Uterus (tissue), 4 donors: Measurements from ENCODE around the gene CHD5. TPM values are rescaled to one million over a fixed set of nuclear protein-coding genes. Genes with fewer than 3 reads are reported as not detected.

Experiments used
- DNase-seq, 2 donors: peaks; one replicate each; pipeline ENCODE4 v3.0.0-alpha.2; 2019 to 2020
- H3K27ac ChIP-seq, 2 donors: fragments of 200-600 bp; sonication (generic); 1 replicate in 1 of 2; 2 replicates in 1 of 2; pipeline ENCODE4 v1.5.1; 2016 to 2018
- H3K27me3 ChIP-seq, 2 donors: fragments of 200-600 bp; sonication (generic); one replicate each; pipeline ENCODE4 v1.5.1; 2018 to 2019; ENCODE audit warnings: control low read depth in 1 of 2
- H3K36me3 ChIP-seq, 2 donors: fragments of 200-600 bp; sonication (generic); one replicate each; pipeline ENCODE4 v1.5.1; 2019; ENCODE audit warnings: control low read depth in 1 of 2
- H3K4me1 ChIP-seq, 2 donors: fragments of 200-600 bp; sonication (generic); one replicate each; pipeline ENCODE4 v1.5.1; 2018 to 2019; ENCODE audit warnings: control low read depth in 1 of 2
- H3K4me3 ChIP-seq, 2 donors: fragments of 200-600 bp; sonication (generic); 1 replicate in 1 of 2; 2 replicates in 1 of 2; pipeline ENCODE4 v1.5.1; 2018 to 2019; ENCODE audit warnings: mild to moderate bottlenecking in 1 of 2
- H3K9me3 ChIP-seq, 2 donors: fragments of 200-600 bp; sonication (generic); one replicate each; pipeline ENCODE4 v1.5.1; 2019; ENCODE audit warnings: control low read depth in 1 of 2
- POLR2A ChIP-seq, 2 donors: fragments of 450-650 bp; IDR thresholded peaks; one replicate each; pipeline ENCODE4 v1.6.1; 2016; ENCODE audit warnings: antibody characterized with exemption in 2 of 2, mild to moderate bottlenecking in 1 of 2, moderate library complexity in 1 of 2
- intact Hi-C: fragments of 100-400 bp; cut with DNase I; formaldehyde crosslinking; loops from one replicate; pipeline ENCODE4 v1.15.1; 2023; ENCODE audit warnings: low total_unique reads
- total RNA-seq, 4 donors: library from RNA; depleted of rRNA in 3 of 4; stranded (reverse); fragments of >200 nt in 3 of 4; gene quantifications; one replicate each; pipeline versions ENCODE4 v1.1.0 to v1.2.4, GENCODE V29; 2014 to 2023
- TF ChIP-seq, protein P1 (sequence below), 4 experiments: fragments of 200-600 bp in 2 of 4; fragments of 450-650 bp in 2 of 4; sonication (generic) in 2 of 4; IDR thresholded peaks; one replicate each; pipeline ENCODE4 v1.5.1; 2016 to 2019; ENCODE audit warnings: antibody characterized with exemption in 4 of 4, mild to moderate bottlenecking in 2 of 4, moderate library complexity in 1 of 4
- donor health status: DM: yes; HTN: yes; CAD: no.

CHD5 gene
- total RNA-seq, 4 donors from 2014 or later, result 0.69 to 1.3 TPM; not detected in 2

DNA sequence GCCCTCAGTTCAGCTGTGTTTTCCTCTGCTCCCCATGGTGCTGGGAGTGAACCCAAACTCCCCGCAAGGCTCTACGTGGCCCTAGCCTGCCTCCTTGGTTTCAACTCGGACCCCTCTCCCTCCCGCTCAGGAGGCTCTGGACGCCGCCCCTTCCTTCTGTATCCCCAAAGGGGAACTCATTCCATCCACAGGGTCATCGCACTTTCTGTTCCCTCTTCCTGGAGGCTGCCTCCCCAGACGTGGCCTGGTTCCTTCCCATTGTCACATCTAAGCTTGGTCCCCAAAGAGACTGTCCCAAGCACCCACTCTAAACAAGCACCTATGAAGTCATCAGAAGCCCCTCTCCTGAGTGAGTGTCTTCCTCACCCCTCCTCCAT lies 123.6 kb downstream of the CHD5 start:
- no peaks in the 10 kb centered on the region for H3K9me3 ChIP-seq
- H3K4me3 ChIP-seq, result no peak overlapping the region
- no peak for DNase-seq
- H3K27me3 ChIP-seq, result no peaks in the 10 kb centered on the region
- intact Hi-C loops, result no loop called here
- H3K27ac ChIP-seq, result no peak overlapping the region
- H3K4me1 ChIP-seq, result no peaks in the 10 kb centered on the region
- H3K36me3 ChIP-seq, result no peaks in the 10 kb centered on the region
- TF ChIP-seq, protein P1, sequence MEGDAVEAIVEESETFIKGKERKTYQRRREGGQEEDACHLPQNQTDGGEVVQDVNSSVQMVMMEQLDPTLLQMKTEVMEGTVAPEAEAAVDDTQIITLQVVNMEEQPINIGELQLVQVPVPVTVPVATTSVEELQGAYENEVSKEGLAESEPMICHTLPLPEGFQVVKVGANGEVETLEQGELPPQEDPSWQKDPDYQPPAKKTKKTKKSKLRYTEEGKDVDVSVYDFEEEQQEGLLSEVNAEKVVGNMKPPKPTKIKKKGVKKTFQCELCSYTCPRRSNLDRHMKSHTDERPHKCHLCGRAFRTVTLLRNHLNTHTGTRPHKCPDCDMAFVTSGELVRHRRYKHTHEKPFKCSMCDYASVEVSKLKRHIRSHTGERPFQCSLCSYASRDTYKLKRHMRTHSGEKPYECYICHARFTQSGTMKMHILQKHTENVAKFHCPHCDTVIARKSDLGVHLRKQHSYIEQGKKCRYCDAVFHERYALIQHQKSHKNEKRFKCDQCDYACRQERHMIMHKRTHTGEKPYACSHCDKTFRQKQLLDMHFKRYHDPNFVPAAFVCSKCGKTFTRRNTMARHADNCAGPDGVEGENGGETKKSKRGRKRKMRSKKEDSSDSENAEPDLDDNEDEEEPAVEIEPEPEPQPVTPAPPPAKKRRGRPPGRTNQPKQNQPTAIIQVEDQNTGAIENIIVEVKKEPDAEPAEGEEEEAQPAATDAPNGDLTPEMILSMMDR (IDR thresholded peaks at IDR 0.05), result no peak
- TF ChIP-seq POLR2A (IDR thresholded peaks at IDR 0.05), result no peak

DNA sequence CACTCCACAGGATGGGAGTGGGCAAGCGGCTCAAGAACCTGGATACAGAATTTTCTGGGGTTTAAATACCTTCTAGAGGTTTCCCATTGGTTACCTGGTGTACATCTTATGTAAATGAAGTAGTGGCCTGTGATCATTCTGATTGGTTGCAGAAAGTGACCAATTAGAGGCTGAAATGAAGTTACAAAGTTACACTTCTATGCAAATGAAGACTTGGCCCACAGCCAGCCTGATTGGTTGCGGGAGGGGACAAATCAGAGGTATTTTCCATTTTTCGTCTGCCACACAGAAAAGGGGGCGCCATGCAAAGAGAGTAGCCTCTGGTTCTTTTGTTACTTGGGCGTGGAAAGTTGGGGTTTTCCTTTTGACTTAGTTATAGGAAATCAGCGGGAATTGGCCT lies 125.5 kb downstream of the CHD5 start:
- no peak for TF ChIP-seq POLR2A (IDR thresholded peaks at IDR 0.05)
- TF ChIP-seq, protein P1 (IDR thresholded peaks at IDR 0.05), result no peak
- intact Hi-C loops, result no loop called here
- Histone ChIP-seq H3K4me1 (no peaks in the 10 kb centered on the region), H3K4me3 (no peak overlapping the region), H3K36me3 (no peaks in the 10 kb centered on the region), H3K27me3 (no peaks in the 10 kb centered on the region), H3K27ac (no peak overlapping the region), H3K9me3 (no peaks in the 10 kb centered on the region)
- no peak for DNase-seq

DNA sequence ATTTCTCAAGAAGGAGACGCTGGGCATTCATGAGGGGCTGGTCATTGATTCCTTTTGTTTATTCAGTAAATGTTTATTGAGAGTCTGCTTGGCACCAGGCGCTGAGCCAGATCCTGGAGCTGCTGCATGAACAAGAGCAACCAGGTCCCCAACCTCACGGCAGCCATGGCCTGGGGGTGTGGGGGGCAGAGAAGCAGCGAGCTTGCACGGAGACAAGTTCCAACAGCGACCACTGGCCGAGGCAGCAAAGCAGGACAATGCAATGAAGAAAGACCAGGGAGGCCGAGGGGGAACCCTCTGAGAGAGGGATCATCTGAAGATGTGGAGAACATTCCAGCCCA lies 126.9 kb downstream of the CHD5 start:
- Histone ChIP-seq H3K4me3 (no peak overlapping the region), H3K36me3 (no peaks in the 10 kb centered on the region), H3K9me3 (no peaks in the 10 kb centered on the region), H3K27me3 (no peaks in the 10 kb centered on the region), H3K27ac (no peak overlapping the region), H3K4me1 (no peaks in the 10 kb centered on the region)
- DNase-seq, result no peak
- TF ChIP-seq POLR2A (IDR thresholded peaks at IDR 0.05), result no peak
- TF ChIP-seq, protein P1 (IDR thresholded peaks at IDR 0.05), result no peak
- intact Hi-C loops, result no loop called here

DNA sequence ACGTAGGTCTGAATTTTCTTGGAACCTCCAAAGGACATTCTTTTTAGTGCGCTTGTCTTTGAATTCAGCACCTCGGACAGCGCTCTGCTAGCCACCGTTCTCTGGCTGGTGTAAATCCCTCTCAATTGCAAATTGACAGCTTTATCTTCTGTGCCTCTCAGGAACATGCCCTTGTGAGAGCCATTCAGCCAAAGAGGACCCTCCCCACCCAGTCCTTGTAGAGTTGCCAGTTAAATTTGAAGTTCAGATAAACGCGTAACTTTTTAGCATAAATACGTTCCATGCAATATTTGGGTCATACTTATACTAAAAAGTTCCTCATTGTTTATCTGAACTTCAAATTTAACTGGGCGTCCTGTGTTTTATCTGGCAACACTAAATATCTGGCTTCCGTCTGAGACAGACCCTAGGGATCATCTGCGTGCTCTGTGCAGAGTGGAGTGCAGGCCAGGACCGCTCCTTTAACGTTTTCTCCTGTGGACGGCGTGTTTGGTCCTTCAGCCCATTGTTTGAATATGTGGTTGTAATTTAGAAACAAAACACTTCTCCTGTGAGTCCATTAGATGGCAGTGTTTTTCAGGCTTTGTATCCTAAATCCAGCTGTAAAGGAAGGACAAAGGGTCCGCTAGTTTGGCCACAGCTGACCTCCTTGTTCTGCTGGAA lies 127.4 kb downstream of the CHD5 start:
- Histone ChIP-seq H3K27ac (no peak overlapping the region), H3K4me3 (no peak overlapping the region), H3K27me3 (no peaks in the 10 kb centered on the region), H3K9me3 (no peaks in the 10 kb centered on the region), H3K4me1 (no peaks in the 10 kb centered on the region), H3K36me3 (no peaks in the 10 kb centered on the region)
- intact Hi-C loops, result no loop called here
- TF ChIP-seq, protein P1 (IDR thresholded peaks at IDR 0.05), result peak in 2 of 4 experiments; percentile 23 to 49
- no peak for TF ChIP-seq POLR2A (IDR thresholded peaks at IDR 0.05)
- peak; percentile 37 for DNase-seq

Other genes with a start within 250 kb of the CHD5 start
- 10 to 100 TPM in 2 of 4 donors, 1 to 10 TPM in 2; 1.3 to 16.2 (median 7.0) TPM for gene NPHP4, start 187.9 kb downstream of the CHD5 start, total RNA-seq
- gene KCNAB2, start 134.4 kb downstream of the CHD5 start, total RNA-seq, result 10 to 100 TPM in 2 of 4 donors, 1 to 10 TPM in 2; 1.5 to 21.2 (median 12.9) TPM
- gene RPL22, start 19.3 kb upstream of the CHD5 start, total RNA-seq, result 100 to 1,000 TPM; 140 to 543 (median 252) TPM
- 10 to 100 TPM in 3 of 4 donors, 1 to 10 TPM in 1; 2.1 to 41.1 (median 20.5) TPM for gene RNF207, start 25.8 kb upstream of the CHD5 start, total RNA-seq
- gene ICMT, start 55.6 kb upstream of the CHD5 start, total RNA-seq, result 10 to 100 TPM; 15.6 to 87.4 (median 57.7) TPM
- gene HES3, start 63.9 kb upstream of the CHD5 start, total RNA-seq, result not detected
- 10 to 100 TPM in 2 of 4 donors, 1 to 10 TPM in 2; 5.6 to 22.1 (median 10.3) TPM for gene GPR153, start 80.8 kb upstream of the CHD5 start, total RNA-seq
- gene ACOT7, start 213.4 kb upstream of the CHD5 start, total RNA-seq, result 10 to 100 TPM in 2 of 4 donors, 1 to 10 TPM in 2; 7.4 to 27.6 (median 12.4) TPM
- under 1 TPM in 1 of 4 donors, not detected in 3; 0.21 TPM for gene HES2, start 239.6 kb upstream of the CHD5 start, total RNA-seq
- 1 to 10 TPM in 1 of 4 donors, under 1 TPM in 1, not detected in 2; 0.58 to 2.5 TPM for gene ESPN, start 244.5 kb upstream of the CHD5 start, total RNA-seq